Measurements from ENCODE around the gene ZCCHC14.
"Not testable (repeated sequence)": the region's sequence is repeated elsewhere in the genome, so short reads cannot be mapped to it uniquely, and the experiment has no call there.

Gene ZCCHC14

DNA sequence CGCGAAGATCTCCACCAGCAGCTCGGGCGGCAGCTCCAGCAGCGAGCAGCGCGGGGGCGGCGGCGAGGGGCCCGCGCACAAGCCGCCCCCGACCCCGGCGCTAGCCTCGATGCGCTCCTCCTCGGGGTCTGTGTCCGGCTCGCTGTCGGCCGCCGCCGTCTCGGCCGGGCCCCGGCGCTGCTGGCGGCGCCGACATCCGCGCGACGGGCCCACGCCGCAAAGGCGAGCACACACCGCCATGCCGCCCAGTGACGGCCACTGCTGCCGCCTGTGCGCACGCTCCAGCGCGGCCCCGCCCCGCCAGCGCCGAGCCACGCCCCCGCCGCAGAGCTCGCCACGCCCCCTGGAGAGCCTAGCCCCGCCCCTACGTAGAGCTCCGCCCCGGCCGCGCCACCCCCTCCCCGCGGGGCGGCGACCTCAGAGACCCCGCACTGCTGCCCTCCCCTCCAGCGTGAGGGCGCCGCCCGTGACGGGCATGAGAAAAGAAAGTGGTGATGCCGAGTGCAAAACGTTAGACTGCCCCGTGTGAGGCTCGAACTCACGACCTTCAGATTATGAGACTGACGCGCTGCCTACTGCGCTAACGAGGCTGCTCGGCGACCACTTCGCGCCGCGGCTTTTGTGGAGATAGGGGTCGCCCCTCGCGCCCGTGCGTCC is 109.2 kb downstream of the ZCCHC14 start, which contains the start of gene FBXO31:
Gene FBXO31, minus strand, starts transcription at position 272 of the 657 bp plus-strand sequence. Its CDS starts 32 bp downstream, at position 240.
- DNase-seq (ENCODE audit: low spot score) (peak; percentile 94), FAIRE-seq (no peak)

DNA sequence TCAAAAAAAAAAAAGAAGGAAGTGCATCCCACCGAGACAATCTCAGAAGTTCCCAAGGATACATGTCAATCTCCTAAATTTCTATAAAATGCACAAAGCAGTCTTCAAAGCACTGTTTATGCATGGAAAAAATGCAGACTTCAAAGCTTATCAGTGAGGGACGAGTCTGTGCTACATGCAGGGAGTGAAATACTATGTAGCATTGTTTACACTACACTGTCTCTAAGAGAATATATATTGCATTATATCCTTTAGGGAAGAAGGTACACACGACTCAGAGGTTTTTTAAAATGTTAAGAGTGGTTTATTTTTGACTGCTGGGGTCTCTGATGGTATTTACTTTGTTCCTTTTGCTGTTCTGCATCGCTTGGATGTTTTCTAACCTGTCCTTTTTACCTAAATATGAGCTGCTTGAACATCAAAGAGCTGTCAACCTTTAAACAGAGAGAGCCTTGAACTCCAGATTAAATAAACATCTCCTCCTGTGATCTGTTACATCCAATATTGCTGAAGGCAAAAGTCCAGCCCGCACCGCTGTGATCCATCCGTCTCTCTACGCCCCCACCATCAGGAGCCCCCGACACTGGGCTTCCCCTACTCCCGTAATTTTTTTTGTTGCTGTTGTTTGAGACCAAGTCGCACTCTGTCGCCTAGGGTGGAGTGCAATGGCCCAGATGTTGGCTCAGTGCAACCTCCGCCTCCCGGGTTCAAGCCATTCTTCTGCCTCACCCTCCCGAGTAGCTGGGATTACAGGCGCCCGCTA is 110.6 kb downstream of the ZCCHC14 start:
- no peak for DNase-seq (ENCODE audit: low spot score)
- FAIRE-seq: no peak

DNA sequence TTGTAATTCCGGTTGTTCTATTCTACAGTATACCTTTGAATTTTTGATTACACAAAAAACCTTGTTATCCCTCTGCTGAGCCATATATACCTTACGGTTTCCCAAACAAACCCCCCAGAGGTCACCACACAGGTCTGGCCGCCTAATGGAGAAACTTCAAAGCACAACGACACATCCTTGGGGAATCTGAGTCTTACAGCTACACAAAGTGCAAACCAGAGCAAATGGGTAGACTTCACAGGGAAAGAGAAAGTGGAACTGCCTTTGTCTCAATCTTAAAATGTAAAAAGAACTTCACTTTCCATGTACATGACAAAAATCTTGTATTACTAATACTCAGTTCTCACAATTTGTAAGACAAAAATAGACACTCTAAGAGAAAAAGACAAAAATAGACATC is 111.9 kb downstream of the ZCCHC14 start:
- FAIRE-seq (no peak), DNase-seq (ENCODE audit: low spot score) (no peak)

DNA sequence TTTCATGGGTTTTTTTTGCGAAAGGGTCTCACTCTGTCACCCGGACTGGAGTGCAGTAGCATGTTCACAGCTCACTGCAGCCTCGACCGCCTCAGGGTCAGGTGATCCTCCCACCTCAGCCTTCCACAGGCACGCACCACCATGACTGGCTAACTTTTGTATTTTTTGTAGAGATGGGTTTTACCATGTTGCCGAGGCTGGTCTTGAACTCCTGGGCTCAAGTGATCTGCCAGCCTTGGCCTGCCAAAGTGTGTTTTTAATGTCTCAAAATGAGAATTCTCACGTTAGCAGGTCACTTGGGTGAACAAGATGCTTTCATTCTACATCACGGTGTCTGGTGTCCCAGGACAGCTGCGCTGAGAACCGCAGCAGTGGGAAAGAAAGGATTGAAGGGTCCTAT is 112.4 kb downstream of the ZCCHC14 start:
- DNase-seq (ENCODE audit: low spot score) (no peak), FAIRE-seq (no peak)

DNA sequence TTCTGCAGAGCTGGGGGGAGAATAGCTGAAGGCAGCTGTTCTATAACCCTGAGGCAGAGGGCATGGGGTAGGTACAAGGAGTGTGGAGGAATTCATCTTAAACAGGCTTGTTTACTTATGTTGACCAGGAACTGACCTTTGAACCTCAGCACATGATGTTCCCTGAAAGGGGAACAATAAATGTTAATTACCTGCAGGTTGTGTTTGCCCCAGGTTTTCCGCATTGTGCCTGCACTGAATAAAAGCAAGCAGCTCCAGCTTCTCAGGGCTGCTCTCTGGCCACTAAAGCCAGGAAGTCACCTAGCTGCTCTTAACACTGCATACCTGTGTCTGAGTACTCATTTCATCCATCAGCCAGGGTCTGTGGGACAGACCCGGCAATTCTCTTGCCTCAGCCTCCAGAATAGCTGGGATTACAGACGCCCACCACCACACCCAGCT is 113.5 kb downstream of the ZCCHC14 start:
- DNase-seq (ENCODE audit: low spot score); FAIRE-seq: not testable (repeated sequence)

DNA sequence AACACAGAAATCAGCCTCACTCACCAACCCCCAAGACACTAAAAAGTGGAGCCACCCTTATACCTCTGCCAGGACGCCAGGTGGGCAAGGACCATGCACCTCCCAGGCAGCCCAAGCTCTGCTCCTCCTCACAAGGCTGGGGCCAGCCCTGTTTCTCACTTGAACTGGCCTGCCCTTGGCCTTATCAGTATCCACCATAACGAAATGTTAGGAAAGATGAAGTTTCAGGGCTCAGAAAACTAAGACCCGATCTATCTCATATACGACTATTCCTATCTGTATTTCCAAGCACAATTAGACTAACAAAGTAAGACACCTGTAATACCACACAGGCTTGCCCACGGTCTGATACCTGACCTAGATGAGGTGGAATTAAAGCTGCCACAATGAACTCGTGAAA is 116.2 kb downstream of the ZCCHC14 start:
- DNase-seq (ENCODE audit: low spot score): no peak
- no peak for FAIRE-seq

DNA sequence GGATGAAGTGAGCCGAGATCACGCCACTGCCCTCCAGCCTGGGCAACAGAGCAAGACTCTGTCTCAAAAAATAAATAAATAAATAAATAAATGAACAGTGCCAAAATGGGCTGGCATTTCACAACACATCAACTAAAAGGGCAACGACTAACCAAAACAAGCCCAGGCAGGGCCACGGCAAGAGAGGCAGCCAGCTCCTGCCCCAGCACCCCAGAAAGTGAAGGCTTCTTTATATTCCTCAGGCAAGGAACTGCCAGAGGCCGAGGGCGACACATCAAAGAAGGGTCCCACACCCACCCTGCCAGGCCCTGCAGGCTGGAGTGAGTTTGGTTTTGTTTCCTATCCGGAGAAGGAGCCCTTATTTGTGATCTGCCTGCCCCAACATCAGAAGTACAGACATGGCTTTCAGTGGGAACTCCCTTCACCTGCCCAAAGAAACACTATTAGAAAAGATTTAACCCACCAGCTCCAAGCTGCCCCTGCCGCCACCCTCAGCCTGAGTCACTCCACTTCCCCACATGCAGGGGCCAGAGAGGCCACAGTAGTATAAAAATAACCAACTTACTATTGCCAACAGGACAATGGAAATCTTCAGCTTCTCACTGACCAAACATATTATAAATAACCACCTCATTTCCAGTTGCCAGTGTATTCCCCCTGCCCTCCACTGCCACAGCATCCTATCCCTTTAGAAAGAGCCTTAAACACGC is 117.2 kb downstream of the ZCCHC14 start:
- FAIRE-seq (no peak), DNase-seq (ENCODE audit: low spot score) (no peak)

DNA sequence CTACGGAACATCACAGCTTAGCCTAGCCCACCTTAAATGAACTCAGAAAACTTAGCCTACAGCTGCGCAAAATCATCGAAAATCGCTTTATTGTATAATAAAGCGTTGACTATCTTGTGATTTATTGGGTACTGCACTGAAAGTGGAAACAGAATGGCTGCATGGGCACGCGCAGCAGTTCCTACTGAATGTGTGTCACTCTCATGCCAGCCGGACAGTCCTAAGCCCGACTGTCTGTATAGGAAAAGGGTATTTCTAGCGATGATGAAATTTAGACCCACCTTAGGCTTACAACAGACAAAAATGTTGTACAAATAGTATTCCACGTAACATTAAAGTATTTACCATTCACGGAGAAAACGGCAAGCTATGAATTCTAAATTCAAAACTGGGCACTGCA is 118.5 kb downstream of the ZCCHC14 start:
- no peak for DNase-seq (ENCODE audit: low spot score)
- no peak for FAIRE-seq

DNA sequence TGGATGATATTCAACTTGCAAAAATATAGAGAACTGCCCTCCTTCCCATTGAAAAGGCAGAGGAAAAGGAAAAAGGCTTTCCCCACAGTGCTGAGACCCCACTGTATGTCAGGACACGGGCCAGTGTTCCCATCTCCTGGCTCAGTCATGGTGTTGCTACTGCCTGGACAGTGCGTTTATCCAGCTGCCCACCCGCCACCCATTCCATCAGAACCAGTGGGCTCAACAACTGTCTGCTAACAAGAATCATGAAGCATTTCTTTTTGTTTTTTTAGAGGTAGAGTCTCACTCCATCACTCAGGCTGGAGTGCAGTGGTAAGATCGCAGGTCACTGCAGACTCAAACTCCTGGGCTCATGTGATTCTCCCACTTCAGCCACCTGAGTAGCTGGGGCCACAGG is 120.5 kb downstream of the ZCCHC14 start:
- no peak for DNase-seq (ENCODE audit: low spot score)
- no peak for FAIRE-seq

DNA sequence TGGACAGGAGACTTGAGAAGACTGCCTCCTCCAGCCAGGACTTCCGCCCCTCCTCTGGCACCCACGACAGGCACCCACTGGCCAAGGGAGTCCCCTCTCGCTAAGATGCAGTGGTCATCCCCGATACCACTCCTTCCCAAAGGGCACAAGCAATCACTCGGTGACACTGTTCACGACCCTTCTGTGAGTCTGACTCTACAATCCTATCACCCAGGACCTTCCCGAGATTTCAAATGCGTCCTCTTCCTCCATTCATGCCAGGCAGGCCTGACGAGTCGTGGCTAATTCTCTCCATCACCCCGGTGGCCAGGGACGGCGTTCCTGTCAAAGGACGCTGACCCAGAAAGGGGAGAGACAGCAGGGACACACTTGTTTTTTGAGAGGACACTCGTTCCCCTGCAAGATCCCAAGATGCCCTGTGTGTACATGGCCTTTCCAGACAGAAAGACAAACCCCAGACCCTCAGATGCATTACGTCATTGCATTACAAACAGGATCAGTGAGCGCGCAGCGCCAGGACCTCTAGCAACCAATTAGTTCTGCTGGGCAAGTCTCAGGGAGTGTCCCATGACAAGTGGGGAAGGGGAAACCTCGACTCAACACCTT is 121.5 kb downstream of the ZCCHC14 start:
- DNase-seq (ENCODE audit: low spot score): no peak
- no peak for FAIRE-seq

DNA sequence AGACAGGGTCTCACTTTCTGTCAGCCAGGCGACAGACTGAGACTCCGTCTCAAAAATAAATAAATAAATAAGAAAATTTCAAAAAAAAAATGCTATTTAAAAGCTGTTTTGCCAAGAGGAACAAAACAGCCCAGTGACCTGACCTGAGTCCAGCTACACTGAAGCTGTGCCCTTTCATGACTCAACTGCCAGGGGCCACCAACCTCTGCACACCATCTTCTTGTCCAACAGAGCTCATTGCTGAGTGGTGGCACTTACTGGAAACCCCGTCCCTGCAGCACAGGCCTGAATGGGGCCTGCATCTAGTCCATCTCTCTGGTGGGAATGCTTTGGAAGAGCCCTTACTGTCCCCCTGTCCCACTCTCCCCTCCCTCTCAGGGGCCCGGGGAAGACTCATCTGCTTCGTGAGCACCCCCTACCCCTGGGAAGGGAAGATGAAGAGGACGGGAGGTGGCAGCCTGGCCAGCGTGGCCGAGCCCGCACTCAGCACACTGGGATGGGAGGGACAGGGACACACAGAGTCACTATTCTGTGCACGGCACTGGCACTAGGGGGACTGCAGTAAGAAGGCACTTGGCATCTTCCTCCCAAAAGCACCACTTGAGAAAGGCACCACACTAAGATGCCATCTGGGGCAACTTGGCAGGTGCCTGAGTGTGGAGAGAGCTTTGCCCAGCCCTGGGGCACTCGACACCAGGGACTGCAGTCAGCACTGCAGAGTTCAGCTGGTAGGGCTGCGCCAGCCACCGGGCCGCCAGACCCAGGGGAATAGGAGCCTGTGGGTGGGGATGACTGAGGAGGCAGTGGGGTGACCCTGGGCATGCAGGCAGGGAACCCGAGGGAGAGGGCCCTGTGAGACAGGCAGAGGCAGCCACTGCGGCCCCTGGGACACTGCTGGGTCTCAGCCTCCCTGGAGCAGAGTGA is 122.8 kb downstream of the ZCCHC14 start:
- no peak for DNase-seq (ENCODE audit: low spot score)
- FAIRE-seq: no peak

DNA sequence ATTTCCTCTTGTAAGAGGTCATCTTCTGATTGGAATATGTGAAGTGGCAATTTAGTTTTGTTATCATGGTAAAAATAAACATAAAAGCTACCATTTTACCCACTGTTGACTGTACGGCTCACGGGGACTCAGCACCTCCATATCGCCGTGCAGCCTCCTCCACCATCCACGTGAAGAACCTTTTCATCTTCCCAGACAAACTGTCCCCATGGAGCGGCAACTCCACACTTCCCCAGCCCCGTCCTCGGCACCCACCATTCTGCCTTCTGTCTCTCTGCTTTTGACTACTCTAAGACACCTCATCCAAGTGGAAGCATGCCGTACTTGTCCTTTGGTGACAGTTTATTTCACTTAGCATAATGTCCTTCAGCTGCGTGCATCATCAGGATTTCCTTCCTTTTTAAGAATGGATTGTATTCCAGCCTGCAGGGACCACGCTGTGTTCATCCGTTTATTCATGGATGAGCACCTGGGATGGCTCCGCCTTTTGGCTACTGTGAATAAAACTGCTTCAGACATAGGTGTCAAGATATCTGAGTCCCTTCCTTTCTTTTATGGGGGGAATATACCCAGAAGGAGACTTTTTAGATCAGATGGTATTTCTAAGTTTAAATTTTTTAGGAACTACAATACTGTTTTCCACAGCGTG is 123.6 kb downstream of the ZCCHC14 start:
- FAIRE-seq: no peak
- no peak for DNase-seq (ENCODE audit: low spot score)

DNA sequence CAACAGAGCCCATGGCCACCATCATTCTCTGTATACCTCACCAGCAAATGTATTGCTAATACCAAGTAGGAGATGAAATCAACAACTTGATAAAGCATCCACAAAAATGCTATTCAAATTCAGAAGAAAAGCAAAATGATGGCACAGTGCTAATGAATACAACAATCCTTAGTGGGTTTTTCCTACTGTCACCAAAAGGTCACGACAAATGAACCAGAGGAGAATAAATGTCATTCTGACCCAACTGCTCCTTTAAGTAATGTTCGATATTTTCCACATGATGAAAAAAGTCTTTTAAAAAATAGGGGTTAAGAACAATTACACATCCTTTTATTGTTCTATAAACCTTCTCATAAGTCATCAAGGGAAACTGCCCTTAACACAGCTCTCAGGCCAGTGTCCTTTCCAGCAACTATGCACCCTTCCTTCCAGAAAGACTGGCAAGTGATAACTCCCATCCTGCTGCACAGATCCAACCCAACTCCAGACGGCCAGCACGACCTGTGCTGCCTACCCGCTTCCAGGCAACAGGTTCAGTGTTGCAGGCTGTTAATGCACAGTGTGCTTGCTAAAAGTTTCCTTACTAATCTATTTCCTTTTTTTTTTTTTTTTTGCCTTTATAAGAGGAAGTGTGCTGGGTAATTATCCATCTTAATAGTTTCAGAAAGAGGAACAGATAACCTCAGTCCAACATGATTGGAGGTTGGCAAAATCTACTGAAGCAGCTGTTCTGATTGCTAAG is 124.6 kb downstream of the ZCCHC14 start:
- FAIRE-seq (no peak), DNase-seq (ENCODE audit: low spot score) (no peak)

DNA sequence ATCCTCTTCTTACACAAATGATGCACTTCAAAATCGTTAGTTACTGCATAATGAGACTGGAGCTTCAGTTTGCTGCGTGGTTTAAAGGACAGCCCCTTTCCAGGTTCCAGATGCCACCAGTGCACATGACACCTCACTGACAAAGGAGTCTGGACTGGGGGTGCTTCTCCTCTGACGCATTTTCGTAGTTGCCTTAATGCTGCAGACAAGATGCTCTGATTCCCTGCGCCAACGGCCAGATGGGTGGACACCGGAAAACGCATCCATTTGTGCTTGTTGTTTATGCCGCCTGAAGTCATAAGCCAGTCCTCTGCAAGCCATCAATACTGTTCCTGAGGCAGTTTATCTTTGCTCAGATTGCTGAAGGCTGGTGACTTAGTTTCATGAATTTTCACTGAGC is 125.3 kb downstream of the ZCCHC14 start:
- DNase-seq (ENCODE audit: low spot score) (no peak), FAIRE-seq (no peak)

DNA sequence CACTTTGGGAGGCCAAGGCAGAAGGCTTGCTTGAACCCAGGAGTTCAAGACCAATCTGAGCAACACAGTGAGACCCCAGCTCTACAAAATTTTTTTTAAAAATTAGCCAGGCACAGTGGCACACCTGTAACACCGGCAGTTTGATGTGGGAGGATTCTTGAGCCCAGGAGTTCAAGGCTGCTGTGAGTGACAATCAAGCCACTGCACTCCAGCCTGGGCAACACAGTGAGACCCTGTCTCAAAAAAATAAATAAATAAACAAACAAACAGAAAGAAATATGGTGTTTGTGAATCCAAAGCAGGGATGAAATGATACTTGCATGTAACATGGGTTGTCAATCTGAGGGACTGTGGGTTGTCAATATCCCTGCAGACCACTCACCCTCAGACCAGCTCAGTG is 125.9 kb downstream of the ZCCHC14 start:
- DNase-seq (ENCODE audit: low spot score): no peak
- FAIRE-seq: no peak

DNA sequence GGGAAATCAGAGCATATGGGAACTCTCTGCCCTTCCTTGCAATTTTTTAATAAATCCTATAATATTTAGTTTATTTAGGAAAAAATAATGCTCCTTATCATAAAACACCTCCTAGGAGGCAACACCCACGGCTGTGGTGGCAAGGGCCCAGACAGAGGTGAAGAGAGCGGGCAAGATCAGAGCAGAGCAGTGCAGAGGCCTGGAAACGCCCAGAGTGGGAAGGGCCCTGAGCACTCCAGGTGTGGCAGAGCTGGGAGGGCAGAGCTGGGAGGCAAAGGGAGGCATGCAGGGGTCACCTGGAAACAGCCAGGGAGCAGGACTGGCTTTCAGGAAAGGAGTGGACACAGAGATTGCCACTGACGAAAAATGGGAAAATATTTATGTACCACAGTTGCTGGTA is 126.5 kb downstream of the ZCCHC14 start:
- no peak for FAIRE-seq

DNA sequence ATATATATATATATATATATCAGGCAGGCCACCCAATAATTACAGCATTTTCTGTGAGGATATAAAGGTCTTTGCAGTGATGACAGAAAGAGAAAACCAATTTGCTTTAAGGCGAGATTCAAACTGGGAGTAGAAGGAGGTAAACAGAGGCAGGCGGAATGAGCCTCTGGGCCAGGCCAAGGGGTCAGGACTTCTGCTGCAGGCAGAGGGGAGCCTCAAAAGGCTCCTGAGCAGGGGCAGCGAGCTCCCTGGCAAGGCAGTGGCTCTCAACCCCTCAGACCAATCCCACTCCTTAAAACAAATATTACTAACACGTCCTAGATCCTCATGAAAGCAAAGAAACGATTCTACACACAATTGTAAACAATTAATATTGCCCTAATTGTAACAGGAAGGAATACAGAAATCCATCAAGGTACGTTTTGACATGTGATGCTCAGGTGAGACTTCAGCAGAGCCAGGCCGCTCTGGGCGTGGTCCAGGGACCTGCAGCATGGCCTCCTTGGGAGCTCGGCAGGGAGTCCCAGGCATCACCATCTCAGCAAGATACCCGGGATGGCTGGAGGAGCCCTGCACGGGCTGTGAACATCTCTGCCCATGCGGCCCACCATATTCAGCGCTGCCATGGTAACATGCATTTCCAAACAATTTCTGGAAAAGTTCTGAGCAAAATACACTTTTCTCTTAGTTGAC is 127.7 kb downstream of the ZCCHC14 start:
- no peak for FAIRE-seq
- no peak for DNase-seq (ENCODE audit: low spot score)

More for the DNA sequence above, 126.5 kb downstream of the ZCCHC14 start:
- DNase-seq (ENCODE audit: low spot score): no peak

DNA sequence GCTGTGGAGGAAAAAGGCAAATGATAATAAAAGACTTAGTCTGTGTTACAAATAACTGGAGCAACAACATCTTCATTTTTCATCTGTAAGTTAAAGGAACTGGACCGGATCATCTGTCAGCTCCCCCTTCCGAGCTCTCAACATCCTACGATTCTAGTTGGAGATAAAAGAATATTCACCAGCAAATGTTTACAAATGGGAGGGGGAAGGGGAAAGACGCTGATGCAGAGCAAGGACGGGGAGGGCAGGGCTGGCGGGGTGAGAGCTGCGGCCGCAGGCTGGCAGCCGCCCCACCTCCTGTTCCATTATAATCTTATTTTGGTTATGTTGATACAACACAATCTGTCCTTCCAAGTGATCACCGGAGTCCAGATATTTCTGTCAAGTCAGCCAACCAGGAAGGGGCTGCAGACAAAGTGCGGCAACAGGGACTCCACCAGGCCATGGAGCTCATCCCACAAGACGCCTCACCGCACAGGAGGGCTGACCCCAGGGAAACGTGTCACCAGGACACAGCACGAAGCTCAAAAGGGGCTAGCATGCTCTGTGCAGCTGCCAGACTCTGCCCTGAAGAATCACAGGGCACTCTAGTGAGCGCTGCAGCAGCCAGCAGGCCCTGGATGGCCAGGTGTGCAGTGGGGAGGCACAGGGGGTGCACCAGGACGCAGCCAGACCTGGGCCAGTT is 128.9 kb downstream of the ZCCHC14 start:
- DNase-seq (ENCODE audit: low spot score) (no peak), FAIRE-seq (no peak)

All from RCC 7860 (cell line).